HG03095 (cell line): ENCODE results near the gene OR6K6.

Experiments
- ATAC-seq: cut with Tn5 transposase; IDR thresholded peaks from one replicate; pipeline ENCODE4 v1.9.1; 2021; ENCODE audit warnings: moderate library complexity; ENCODE audit not compliant: unreplicated experiment

The OR6K6 gene, protein sequence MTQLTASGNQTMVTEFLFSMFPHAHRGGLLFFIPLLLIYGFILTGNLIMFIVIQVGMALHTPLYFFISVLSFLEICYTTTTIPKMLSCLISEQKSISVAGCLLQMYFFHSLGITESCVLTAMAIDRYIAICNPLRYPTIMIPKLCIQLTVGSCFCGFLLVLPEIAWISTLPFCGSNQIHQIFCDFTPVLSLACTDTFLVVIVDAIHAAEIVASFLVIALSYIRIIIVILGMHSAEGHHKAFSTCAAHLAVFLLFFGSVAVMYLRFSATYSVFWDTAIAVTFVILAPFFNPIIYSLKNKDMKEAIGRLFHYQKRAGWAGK

DNA sequence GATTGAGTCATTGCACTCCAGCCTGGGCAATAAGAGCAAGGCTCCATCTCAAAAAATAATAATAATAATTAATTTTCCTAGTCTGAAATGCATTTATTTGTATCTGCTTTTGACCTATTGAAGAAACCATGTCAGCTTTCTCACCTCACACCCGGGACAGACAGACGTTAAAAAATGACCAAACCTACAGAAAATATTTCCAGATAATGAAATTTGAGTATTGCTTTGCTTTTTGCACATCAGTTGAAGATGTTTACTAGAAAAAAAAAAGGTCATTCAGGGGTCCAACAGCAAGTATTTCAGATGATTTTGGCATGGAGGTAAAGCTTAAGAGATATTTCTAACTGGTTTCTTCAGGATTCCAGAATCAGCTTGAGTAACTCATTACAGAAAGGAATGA lies at the start of gene OR6K6:
OR6K6 (plus strand) TSS at position 301 of the 400 bp plus-strand sequence. CDS start 168 bp downstream, outside the sequence.
- ATAC-seq: no peak

DNA sequence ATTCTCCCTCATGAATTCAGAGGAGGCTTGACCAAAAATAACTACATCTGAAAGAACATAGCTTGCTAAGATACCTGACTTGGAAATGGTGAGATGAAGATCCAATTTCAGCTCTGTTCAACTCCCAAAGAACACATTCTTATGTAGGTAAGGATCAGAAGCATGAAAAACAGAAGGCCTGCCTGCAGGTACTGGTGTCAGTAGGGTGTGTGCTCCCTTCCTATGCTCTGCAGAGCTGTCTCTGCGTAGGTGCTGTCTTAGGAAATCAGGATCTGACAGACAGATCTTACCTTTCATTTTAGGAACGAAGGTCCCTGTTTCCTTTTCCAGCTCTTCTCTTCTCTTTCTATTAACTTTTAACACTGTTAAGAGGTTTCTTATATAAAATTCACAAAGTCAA lies 48.4 kb upstream of the OR6K6 start:
- ATAC-seq: no peak

DNA sequence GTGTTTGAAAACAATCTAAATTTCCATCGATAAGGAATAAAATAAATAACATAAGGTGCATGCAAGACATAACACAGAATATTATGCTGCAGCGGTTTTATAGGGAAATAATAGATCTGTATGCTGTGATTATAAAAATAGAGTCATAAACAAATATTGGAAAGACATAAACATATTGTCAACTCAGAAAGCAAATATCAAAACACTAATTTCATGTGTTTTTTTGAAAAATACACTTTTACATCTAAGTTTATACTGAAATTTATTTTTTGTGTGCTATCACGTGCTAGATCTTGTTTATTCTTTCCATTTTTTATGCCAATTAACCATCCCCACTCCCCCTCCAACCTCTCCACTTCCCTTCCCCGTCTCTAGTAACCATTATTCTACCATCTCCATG lies 43.4 kb upstream of the OR6K6 start:
- no peak for ATAC-seq

DNA sequence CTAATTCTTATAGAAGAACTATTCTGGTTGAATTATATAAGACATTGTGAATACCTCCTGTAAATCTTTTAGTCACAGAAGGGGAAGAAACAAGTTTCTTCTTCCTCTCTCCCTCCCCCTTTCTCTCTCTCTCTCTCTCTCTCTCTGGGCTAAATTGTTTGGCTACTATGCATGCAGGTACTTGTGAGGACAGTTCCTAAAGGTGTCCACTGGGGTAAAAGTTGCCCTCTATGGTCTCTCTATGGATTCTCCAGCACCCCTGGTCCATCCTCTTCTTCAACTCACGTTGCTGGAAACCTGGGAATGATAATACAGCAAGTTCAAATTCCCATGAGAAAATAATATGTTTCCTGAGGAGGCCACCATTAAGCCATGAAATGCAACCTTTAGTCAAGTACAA lies 39.8 kb upstream of the OR6K6 start:
- ATAC-seq: no peak

DNA sequence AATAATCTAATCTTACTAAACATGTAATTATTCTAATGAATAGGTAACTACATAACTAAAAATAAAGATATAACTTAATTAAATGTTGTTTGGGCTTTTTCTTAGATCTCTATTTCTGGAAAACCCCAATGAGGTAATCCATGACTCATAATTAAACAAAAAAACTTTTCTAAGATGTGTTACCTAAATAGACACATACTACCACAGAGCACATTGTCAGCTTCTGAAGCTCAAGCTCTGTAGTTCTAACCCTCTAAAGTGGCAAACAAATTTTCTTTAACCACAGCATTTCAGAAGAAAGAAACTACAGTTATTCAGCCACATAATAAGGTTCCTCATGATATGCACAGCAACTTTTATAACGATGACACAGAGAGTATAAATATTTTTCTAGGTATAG lies 38.2 kb upstream of the OR6K6 start:
- ATAC-seq: no peak

DNA sequence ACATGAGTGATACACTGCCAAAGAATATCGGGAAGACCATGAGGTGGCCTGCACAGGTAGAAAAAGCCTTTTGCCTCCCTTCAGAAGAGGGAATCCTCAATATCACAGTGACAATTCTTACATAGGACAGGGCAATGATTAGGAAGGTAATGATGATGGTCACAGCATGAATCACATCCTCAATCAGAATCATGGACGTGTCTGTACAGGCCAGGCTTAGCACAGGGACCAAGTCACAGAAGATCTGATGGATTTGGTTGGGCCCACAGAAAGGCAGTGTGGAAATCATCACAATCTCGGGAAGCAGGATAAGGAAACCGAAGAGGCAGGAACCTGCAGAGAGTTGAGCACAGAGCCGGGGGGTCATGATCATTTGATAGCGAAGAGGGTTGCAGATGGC lies 37.2 kb upstream of the OR6K6 start:
- ATAC-seq: no peak

DNA sequence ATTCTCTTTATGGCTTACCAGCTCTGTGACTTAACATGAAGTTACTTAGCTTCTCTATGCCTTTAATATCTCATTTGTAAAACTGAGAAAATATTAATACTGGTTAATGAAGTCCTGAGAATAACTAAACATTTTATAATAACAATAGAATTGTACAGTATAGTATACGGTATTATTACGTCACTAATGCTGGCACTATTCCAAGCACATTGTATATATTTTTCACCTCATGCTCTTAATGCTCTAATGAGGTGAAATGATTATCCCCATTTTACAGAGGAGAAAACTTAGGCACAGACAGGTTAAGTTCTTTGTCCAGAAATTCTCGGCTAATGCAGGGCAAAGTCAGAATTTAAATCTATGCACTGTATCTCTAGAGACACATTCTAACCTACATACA lies 34.9 kb upstream of the OR6K6 start:
- ATAC-seq: no peak

DNA sequence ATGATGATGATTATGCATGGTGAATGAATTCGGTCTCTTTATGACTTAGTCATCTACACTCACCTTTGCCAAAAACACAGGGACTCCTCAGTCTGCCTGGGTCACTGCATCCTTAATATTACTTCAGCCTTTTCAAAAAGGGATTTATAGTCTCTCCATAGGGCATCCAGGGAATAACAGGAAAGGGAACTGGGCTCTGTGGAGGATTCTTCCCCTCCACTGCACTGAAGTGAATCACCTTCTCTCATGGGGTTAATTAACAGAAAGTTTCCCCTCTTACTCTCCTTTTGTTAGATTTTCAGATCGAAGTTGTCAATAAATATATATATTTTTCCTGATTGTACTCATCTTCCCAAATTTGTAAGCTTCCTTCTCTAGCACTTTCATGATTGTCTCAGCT lies 33.9 kb upstream of the OR6K6 start, which contains the start of gene OR6K3:
OR6K3 (minus strand) TSS at position 101 of the 400 bp plus-strand sequence. CDS start 2,605 bp downstream, outside the sequence.
- no peak for ATAC-seq

DNA sequence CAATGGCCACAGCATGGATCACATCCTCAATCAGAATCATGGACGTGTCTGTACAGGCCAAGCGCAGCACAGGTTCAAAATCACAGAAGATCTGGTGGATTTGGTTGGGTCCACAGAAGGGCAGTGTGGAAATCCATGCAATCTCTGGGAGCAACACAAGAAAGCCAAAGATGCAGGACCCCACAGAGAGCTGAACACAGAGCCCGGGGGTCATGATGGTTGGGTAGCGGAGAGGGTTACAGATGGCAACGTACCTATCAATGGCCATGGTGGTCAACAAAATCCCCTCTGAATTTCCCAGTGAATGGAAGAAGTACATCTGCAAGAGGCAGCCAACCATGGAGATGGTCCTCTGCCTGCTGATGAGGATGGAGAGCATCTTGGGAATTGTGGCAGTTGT lies 30.1 kb upstream of the OR6K6 start:
- ATAC-seq: no peak

DNA sequence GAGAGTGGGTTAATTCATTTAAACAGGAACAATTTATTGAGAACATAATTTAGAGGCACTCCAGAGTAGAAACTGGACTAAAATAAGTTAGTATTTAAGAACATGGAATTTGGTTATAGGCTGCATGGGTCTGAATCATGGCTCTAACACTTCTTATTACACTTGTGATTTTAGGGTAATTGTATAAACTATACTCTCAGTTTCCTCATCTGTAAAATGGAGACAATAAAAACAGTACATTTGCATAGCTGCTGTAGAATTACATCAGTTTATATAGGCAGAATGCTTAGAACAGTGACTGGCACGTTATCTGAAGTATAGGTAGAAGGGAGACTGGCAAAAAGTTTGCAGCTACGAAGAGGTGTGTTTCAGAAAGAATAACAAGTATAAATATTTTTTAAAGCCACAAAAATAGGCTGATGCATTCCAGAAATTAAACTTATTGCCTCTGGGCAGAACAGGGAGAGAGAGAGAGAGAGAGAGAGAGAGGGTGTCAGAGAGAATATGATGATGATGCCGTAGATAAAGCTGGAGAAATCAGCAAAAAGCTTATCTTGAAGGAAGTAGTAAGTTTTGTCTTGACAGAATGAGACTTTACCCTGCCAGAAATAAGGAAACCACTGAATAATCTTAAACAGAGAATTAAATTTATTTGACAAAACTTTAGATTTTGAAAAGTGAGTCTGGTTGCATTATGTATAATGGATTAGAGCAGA lies 25.9 kb upstream of the OR6K6 start:
- no peak for ATAC-seq

DNA sequence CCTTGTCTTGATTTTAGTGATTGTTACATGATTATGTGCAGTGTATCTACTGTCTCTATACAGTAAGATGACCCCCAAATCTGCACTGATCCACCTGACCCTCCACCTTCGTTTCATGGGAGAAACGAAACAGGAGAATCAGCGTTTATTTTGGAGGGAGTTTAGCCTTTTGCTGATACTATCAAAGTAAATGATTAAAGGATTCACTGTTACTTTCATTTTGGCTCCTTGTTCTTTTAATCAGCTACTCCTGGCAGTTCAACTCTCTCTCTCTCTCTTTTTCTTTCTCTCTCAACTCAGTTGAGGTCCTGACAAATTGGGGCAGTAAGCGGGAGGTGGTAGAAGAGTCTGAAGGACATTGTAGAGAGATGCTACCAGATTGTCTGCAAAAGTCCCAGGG lies 24.1 kb upstream of the OR6K6 start:
- no peak for ATAC-seq

DNA sequence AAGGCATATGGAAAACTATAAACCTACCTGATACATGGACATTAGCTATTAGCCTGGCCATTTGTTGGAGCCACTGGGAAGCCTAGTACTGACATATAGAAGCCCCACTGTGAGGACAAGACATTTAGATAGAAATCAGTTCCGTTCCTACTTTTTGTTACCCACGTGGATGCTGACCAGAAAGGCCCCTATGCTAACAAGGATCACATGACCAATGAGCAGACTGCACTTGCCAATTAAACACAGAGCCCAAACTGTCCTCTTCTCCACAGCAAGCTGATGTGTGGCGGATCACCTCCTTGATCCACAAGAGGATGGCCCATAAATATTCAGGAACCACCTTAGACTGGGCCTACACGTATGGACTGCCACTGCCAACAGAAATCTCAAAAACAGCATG lies 22.8 kb upstream of the OR6K6 start:
- no peak for ATAC-seq

DNA sequence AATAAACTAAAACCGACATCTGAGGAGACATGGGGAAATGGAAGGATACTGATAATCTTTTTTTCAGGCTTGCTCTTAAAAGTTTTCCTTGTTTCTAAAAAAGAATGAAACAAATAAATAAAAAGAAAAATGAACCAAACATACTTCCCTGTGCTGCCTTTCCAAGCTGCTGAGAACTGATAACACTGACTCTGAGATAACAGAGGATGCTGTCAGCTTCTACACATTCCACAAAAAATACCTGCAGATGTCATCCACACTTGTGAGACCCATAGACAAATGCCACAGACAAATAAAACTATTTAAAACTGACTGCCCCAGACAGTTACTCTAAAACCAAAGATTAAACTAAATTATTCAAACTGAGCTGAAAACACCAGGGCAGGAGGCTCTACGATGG lies 22.0 kb upstream of the OR6K6 start:
- no peak for ATAC-seq

DNA sequence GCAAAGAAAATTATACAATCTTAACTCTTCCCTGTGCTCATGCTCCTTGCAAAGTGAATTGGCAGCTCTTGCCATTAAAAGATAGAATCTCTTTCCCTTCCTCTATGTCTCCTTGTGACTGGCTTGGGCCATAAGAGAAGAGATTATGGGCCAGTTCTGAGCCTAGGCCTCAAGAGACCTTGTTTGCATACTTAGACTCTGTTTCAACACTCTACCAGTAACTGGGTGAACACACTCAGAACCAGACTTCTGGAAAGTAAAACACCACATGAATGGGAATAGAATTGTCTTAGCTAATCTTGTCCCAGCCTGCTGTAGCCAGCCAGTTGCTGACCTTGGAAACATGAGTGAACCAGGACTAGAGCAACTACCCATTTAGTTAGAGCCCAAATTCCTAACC lies 18.7 kb upstream of the OR6K6 start:
- ATAC-seq: no peak

DNA sequence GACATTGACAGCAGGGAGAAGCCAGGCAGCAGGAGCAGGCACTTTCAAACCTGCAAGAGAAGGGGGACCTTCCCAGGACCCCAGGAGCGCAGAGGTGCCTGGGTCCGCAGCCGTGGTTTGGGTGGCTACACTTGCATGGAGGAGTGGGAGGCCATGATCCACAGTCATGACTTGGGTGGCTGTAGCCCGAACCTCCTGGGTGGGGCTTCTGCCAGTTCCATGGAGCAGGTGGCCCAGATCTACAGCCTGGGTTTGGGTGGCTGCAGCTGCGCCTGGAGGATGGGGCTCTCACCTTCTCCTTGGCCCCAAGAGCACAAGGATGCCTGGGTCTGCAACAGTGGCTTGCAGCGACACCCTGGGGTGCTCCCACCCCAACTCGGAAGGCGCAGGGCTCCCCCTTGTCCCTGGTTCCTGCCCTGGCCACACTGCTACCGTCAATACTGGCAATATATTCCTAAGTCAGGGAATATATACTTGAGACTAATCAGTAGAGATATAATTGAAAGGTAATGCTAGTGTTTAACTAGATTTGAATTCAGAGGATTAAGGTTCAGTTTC lies 2.3 kb upstream of the OR6K6 start:
- no peak for ATAC-seq

DNA sequence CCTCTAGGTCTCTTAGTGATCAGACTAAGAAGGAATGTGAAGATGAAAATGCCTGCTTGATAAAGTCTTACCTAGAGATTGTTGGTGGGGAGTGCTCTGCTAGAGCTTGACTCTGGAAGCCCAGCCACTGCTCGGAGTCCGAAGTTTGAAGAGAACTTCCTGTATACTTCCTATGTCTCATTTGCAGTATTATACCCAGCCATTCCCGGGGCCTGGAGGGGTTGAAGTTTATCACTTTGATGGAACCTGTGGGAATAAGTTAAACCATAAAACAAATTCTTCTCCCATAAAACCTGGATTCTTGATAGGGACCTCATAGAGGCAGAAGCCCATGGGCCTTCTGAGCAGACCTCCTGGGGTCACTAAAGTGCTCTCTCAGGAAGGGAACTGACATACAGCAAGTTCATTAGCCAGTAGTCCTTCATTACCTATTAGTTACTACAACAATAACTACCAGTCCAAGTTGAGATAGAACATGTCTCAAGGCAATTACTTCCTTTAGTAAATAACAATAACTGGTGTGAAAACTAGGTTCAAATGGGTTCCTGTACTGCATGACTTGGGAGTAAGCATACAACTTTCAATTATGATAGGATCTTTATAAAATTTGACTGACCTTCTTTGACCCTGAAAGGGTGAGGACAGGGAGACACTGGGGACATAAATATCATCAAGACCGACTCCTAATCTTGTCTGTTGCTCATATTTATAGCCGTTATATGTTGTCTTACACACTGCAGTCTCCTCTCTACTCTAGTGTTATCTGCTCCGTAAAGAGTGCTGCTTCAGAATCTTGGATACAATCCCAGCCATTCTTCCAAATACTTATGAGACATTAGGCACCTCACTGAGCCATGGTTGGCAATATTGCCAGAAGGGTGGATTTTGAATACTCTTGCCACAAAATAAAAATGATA lies 17.7 kb downstream of the OR6K6 start, which contains the start of gene OR6N1:
OR6N1 (minus strand) TSS at position 246 of the 917 bp plus-strand sequence. CDS start 5,513 bp downstream, outside the sequence.
- no peak for ATAC-seq

DNA sequence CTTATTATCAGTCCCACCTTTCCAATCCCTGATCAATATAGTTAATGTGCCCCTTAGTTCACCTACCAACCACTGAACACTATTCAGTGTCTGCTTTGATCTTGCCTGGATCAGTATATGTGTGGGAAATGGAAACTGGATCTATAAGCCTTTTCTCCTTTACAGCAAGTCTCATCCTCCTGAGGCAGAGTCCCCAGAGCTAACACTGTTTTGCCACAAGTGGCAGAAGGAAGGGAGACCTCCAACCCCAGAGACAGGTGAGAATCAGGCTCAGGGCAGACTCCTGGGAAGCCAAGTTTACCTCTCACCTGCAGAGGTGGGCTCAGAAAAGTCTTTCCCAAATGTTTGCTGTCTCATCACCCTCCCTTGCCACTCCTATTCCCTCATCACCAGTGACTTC lies 26.6 kb downstream of the OR6K6 start, which contains the start of gene OR6N2:
OR6N2 (minus strand) TSS at position 101 of the 400 bp plus-strand sequence. CDS start 3,569 bp downstream, outside the sequence.
- no peak for ATAC-seq

DNA sequence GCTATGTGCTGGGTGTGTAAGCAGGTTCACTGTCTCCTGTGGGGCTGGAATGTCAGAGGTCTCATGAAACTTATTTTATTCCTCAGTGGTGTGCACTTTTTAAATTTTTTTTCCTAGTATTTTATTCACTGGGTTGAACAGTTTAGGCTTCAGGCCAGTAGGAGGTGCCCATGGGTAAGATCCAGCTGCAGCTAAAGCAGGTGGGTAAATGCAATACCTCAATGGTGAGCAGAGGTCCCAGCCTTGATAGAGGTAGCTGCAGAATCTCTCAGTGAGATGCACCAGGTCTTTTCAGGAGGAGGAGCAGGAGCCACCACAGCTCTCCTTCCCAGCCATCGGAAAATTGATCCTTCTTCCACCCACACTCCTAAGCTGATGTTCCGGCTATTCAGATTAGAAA lies 39.1 kb downstream of the OR6K6 start:
- no peak for ATAC-seq

DNA sequence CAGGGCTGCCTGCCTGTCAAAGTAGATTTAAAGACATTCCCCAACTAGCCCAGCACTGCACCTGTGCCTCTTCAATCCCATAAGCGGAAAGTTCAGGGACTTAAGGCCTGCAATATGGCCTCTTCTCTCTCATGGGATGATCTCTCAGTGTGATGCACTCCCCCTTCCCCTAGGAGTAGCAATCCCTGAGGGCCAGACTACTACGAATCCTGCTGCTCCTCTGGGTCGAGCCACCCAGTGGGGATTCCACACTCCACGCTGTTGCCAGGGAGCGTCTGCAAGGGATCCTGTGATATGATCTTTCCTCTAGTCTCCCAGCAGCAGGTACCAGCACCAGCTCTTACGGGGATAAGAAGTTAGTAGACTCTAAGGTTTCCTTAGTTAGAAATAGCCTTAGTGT lies 39.7 kb downstream of the OR6K6 start:
- ATAC-seq: no peak

DNA sequence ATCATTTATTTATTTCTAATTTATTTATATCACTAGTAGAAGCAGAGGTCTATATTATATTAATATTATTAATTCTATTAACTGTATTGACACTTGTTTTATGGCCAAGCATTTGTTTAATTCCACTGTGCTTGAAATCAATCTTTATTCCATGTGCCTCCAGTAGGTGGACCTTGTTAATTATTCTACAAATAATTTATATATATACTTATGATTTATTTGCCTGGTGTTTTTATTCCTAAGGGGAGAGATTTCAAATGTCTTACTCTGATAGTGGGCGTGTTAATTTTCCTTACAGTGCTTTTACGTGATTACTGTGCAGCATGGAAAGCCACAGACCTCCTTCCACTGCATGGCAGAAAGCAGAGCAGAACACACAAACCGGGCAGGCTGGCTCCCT lies 44.0 kb downstream of the OR6K6 start:
- no peak for ATAC-seq

DNA sequence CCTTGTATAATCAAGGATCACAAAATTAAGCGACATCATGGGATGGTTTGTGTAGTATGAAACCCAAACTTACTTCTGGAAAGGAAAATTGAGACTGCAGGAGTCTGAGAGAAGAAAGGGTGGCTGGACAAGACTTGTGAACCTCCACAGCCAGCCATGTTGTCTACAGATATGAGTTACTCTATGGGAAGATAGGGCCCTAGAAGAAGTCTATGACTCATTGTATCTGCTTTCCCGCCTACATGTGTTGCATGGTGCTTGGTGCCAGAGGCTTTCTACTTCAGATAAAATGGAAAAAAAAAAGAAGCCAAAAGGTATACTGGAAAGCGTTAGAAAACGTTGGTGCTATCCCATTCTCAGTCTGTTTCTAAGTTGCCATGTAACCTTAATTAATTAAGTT lies 45.2 kb downstream of the OR6K6 start:
- ATAC-seq: no peak
